Thyroid gland (tissue), 4 donors: Measurements from ENCODE around the gene BARHL1.

Source experiments
- POLR2A ChIP-seq, 2 donors: fragments of 450-650 bp; IDR thresholded peaks; one replicate each; pipeline ENCODE4 v1.6.1; 2017; ENCODE audit warnings: antibody characterized with exemption in 2 of 2, mild to moderate bottlenecking in 2 of 2, moderate library complexity in 1 of 2
- TF ChIP-seq, protein P1 (sequence below), 6 experiments: fragments of 200-600 bp in 3 of 6; fragments of 450-650 bp in 3 of 6; sonication (generic) in 3 of 6; IDR thresholded peaks; one replicate each; pipeline ENCODE4 v1.5.1; 2016 to 2019; ENCODE audit warnings: antibody characterized with exemption in 6 of 6, mild to moderate bottlenecking in 2 of 6, inconsistent platforms in 1 of 6, moderate library complexity in 1 of 6

GRCh38 chr9:132556714-132557113, 25.7 kb upstream of the BARHL1 start:
- TF ChIP-seq, protein P1, sequence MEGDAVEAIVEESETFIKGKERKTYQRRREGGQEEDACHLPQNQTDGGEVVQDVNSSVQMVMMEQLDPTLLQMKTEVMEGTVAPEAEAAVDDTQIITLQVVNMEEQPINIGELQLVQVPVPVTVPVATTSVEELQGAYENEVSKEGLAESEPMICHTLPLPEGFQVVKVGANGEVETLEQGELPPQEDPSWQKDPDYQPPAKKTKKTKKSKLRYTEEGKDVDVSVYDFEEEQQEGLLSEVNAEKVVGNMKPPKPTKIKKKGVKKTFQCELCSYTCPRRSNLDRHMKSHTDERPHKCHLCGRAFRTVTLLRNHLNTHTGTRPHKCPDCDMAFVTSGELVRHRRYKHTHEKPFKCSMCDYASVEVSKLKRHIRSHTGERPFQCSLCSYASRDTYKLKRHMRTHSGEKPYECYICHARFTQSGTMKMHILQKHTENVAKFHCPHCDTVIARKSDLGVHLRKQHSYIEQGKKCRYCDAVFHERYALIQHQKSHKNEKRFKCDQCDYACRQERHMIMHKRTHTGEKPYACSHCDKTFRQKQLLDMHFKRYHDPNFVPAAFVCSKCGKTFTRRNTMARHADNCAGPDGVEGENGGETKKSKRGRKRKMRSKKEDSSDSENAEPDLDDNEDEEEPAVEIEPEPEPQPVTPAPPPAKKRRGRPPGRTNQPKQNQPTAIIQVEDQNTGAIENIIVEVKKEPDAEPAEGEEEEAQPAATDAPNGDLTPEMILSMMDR (IDR thresholded peaks at IDR 0.05): no peak
- TF ChIP-seq POLR2A (IDR thresholded peaks at IDR 0.05): no peak
